Measurements from ENCODE around the gene LRMDA.
"Not testable (repeated sequence)": the region's sequence is repeated elsewhere in the genome, so short reads cannot be mapped to it uniquely, and the experiment has no call there.

LRMDA gene

GRCh38 chr10:75619635-75620034, 188.2 kb downstream of the LRMDA start:
- Histone ChIP-seq H3K27me3 (ENCODE audit: insufficient read depth, low read length, poor library complexity) (no peaks in the 10 kb centered on the region), H2BK120ac (ENCODE audit: low read depth, low read length) (no peak overlapping the region), H3K4me2 (ENCODE audit: low read length) (no peak overlapping the region), H4K5ac (ENCODE audit: low read length) (no peak overlapping the region), H3K4me3 (ENCODE audit: low read length) (no peak overlapping the region), H2BK5ac (ENCODE audit: low read length) (no peak overlapping the region), H3K4me1 (ENCODE audit: control insufficient read depth, low read depth, low read length) (no peaks in the 10 kb centered on the region), H3K79me1 (ENCODE audit: low read length) (no peaks in the 10 kb centered on the region), H3K36me3 (ENCODE audit: control insufficient read depth, insufficient read depth, low read length) (no peaks in the 10 kb centered on the region), H3K23ac (ENCODE audit: low read length) (no peak overlapping the region), H3K18ac (ENCODE audit: low read length) (no peak overlapping the region), H3K79me2 (ENCODE audit: control insufficient read depth, insufficient read depth, low read length) (no peaks in the 10 kb centered on the region), H3K27ac (ENCODE audit: low read depth, low read length) (no peak overlapping the region), H3K9ac (ENCODE audit: low read length) (no peak overlapping the region), H3K4ac (ENCODE audit: low read depth, low read length) (no peak overlapping the region), H4K8ac (ENCODE audit: low read depth, low read length) (no peak overlapping the region), H3K56ac (ENCODE audit: low read length) (no peak overlapping the region), H2AK5ac (ENCODE audit: low read length) (no peak overlapping the region), H2BK15ac (replicated peaks; ENCODE audit: low read depth) (no peak overlapping the region)
- no peak for DNase-seq
- WGBS (ENCODE audit: extremely low coverage, insufficient coverage, low lambda C conversion rate): no CpG with 5 or more reads among the region's 3 CpGs

DNA sequence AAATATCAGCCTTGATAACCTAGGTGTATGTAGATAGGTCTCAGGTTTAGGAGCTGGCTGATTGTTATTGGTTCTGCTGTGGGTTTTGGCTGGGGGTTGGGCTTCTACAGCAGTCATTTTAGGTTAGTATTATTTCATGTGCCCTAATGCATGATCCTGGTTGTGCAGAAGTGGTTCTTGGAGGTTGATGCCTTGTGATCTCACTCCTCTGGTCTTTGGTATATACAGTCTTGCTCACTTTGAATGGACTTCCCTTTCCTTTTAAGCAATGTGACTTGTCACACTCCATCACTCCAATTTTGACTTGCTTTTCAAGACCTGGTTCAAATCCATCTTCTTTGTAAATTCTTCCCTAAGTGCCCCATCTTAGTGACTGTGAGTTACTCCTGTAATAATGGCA, 188.9 kb downstream of the LRMDA start:
- no peak overlapping the region for H2BK120ac ChIP-seq (ENCODE audit: low read depth, low read length)
- H3K4me1 ChIP-seq (ENCODE audit: control insufficient read depth, low read depth, low read length): no peaks in the 10 kb centered on the region
- H3K4me2 ChIP-seq (ENCODE audit: low read length): no peak overlapping the region
- no peaks in the 10 kb centered on the region for H3K79me1 ChIP-seq (ENCODE audit: low read length)
- H3K23ac ChIP-seq (ENCODE audit: low read length): no peak overlapping the region
- no peak overlapping the region for H3K9ac ChIP-seq (ENCODE audit: low read length)
- H3K18ac ChIP-seq (ENCODE audit: low read length): no peak overlapping the region
- no peak overlapping the region for H2BK5ac ChIP-seq (ENCODE audit: low read length)
- H3K4ac ChIP-seq (ENCODE audit: low read depth, low read length): no peak overlapping the region
- no peak overlapping the region for H2BK15ac ChIP-seq (replicated peaks; ENCODE audit: low read depth)
- no peak overlapping the region for H3K27ac ChIP-seq (ENCODE audit: low read depth, low read length)
- H3K4me3 ChIP-seq (ENCODE audit: low read length): no peak overlapping the region
- H4K5ac ChIP-seq (ENCODE audit: low read length): no peak overlapping the region
- no peak overlapping the region for H2AK5ac ChIP-seq (ENCODE audit: low read length)
- no peaks in the 10 kb centered on the region for H3K79me2 ChIP-seq (ENCODE audit: control insufficient read depth, insufficient read depth, low read length)
- H3K27me3 ChIP-seq (ENCODE audit: insufficient read depth, low read length, poor library complexity): no peaks in the 10 kb centered on the region
- no peak overlapping the region for H3K56ac ChIP-seq (ENCODE audit: low read length)
- no peak overlapping the region for H4K8ac ChIP-seq (ENCODE audit: low read depth, low read length)
- no peaks in the 10 kb centered on the region for H3K36me3 ChIP-seq (ENCODE audit: control insufficient read depth, insufficient read depth, low read length)
- no peak for DNase-seq

DNA sequence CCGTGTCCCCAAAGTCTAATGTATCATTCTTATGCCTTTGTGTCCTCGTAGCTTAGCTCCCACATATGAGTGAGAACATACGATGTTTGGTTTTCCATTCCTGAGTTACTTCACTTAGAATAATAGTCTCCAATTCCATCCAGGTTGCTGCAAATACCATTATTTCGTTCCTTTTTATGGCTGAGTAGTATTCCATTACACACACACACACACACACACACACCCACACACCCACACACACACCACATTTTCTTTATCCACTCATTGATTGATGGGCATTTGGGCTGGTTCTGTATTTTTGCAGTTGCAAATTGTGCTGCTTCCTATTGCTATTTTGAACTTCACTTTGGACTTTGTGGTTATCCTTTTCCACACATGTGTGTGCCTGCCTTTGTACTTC, 189.6 kb downstream of the LRMDA start:
- not testable (repeated sequence) for H4K5ac ChIP-seq (ENCODE audit: low read length); H3K79me1 ChIP-seq (ENCODE audit: low read length); H2BK5ac ChIP-seq (ENCODE audit: low read length); H3K23ac ChIP-seq (ENCODE audit: low read length); DNase-seq; H3K27ac ChIP-seq (ENCODE audit: low read depth, low read length); H2AK5ac ChIP-seq (ENCODE audit: low read length); H3K27me3 ChIP-seq (ENCODE audit: insufficient read depth, low read length, poor library complexity); H3K4me3 ChIP-seq (ENCODE audit: low read length); H3K79me2 ChIP-seq (ENCODE audit: control insufficient read depth, insufficient read depth, low read length); H3K56ac ChIP-seq (ENCODE audit: low read length); H3K4me1 ChIP-seq (ENCODE audit: control insufficient read depth, low read depth, low read length); H4K8ac ChIP-seq (ENCODE audit: low read depth, low read length); H3K36me3 ChIP-seq (ENCODE audit: control insufficient read depth, insufficient read depth, low read length); H3K4me2 ChIP-seq (ENCODE audit: low read length); H3K18ac ChIP-seq (ENCODE audit: low read length); H2BK120ac ChIP-seq (ENCODE audit: low read depth, low read length); H3K9ac ChIP-seq (ENCODE audit: low read length); H2BK15ac ChIP-seq (replicated peaks; ENCODE audit: low read depth); H3K4ac ChIP-seq (ENCODE audit: low read depth, low read length)
- WGBS (ENCODE audit: extremely low coverage, insufficient coverage, low lambda C conversion rate): no CpG with 5 or more reads among the region's 4 CpGs

GRCh38 chr10:75622503-75622902, 191.1 kb downstream of the LRMDA start:
- no peaks in the 10 kb centered on the region for H3K79me1 ChIP-seq (ENCODE audit: low read length)
- no peaks in the 10 kb centered on the region for H3K36me3 ChIP-seq (ENCODE audit: control insufficient read depth, insufficient read depth, low read length)
- no peak overlapping the region for H3K27ac ChIP-seq (ENCODE audit: low read depth, low read length)
- no peaks in the 10 kb centered on the region for H3K79me2 ChIP-seq (ENCODE audit: control insufficient read depth, insufficient read depth, low read length)
- H2AK5ac ChIP-seq (ENCODE audit: low read length): no peak overlapping the region
- H4K5ac ChIP-seq (ENCODE audit: low read length): no peak overlapping the region
- H3K4me2 ChIP-seq (ENCODE audit: low read length): no peak overlapping the region
- no peak overlapping the region for H3K9ac ChIP-seq (ENCODE audit: low read length)
- H2BK15ac ChIP-seq (replicated peaks; ENCODE audit: low read depth): no peak overlapping the region
- no peak overlapping the region for H3K18ac ChIP-seq (ENCODE audit: low read length)
- H3K27me3 ChIP-seq (ENCODE audit: insufficient read depth, low read length, poor library complexity): no peaks in the 10 kb centered on the region
- H2BK120ac ChIP-seq (ENCODE audit: low read depth, low read length): no peak overlapping the region
- H3K4me1 ChIP-seq (ENCODE audit: control insufficient read depth, low read depth, low read length): no peaks in the 10 kb centered on the region
- no peak for DNase-seq
- no peak overlapping the region for H2BK5ac ChIP-seq (ENCODE audit: low read length)
- H3K4me3 ChIP-seq (ENCODE audit: low read length): no peak overlapping the region
- WGBS (ENCODE audit: extremely low coverage, insufficient coverage, low lambda C conversion rate): no CpG with 5 or more reads among the region's 1 CpG
- H3K4ac ChIP-seq (ENCODE audit: low read depth, low read length): no peak overlapping the region
- no peak overlapping the region for H3K23ac ChIP-seq (ENCODE audit: low read length)
- no peak overlapping the region for H4K8ac ChIP-seq (ENCODE audit: low read depth, low read length)
- H3K56ac ChIP-seq (ENCODE audit: low read length): no peak overlapping the region

DNA sequence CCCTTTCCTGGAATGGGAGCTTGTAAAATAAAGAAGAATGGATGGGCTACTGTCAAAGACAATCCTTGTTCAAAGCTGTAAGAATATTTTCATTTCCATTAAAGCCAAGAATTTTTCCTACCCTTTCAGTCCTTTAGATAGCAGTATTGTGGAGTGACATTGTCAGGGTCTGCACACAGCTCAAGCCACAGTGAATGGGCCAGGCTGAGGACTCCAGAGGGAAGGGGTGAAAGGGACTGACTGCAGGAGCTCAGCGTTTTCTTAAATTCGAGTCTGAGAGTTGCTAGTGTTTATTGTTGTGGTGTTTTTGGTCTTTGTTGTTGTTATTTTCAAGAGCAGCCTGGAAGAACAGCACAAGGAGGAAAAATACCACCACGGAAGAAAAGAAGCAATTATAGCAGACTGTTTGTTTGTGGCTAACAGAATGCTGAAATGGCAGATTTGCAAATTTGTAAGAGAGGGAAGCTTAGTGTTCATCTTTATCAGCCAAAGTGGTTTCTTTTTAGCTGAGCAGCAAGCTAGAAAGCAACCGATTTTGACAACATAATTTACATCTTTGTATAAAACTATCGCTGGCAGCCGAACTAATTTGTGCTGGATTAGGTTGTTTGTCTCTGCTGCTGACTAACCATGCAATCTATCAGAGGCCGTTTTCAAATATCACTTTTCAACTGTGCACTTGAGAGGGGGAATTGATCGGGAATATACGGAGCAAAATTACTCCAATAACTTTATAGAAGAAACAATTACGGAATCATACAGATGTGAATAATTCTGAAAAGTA, 192.1 kb downstream of the LRMDA start:
- H3K9ac ChIP-seq (ENCODE audit: low read length): no peak overlapping the region
- H3K36me3 ChIP-seq (ENCODE audit: control insufficient read depth, insufficient read depth, low read length): no peaks in the 10 kb centered on the region
- H2BK5ac ChIP-seq (ENCODE audit: low read length): no peak overlapping the region
- H3K23ac ChIP-seq (ENCODE audit: low read length): no peak overlapping the region
- H4K5ac ChIP-seq (ENCODE audit: low read length): no peak overlapping the region
- H3K4me2 ChIP-seq (ENCODE audit: low read length): no peak overlapping the region
- no peak overlapping the region for H3K56ac ChIP-seq (ENCODE audit: low read length)
- H3K79me2 ChIP-seq (ENCODE audit: control insufficient read depth, insufficient read depth, low read length): no peaks in the 10 kb centered on the region
- WGBS (ENCODE audit: extremely low coverage, insufficient coverage, low lambda C conversion rate): no CpG with 5 or more reads among the region's 10 CpGs
- no peaks in the 10 kb centered on the region for H3K4me1 ChIP-seq (ENCODE audit: control insufficient read depth, low read depth, low read length)
- DNase-seq: no peak
- H2BK15ac ChIP-seq (replicated peaks; ENCODE audit: low read depth): no peak overlapping the region
- H2BK120ac ChIP-seq (ENCODE audit: low read depth, low read length): no peak overlapping the region
- H3K79me1 ChIP-seq (ENCODE audit: low read length): no peaks in the 10 kb centered on the region
- no peak overlapping the region for H4K8ac ChIP-seq (ENCODE audit: low read depth, low read length)
- no peak overlapping the region for H3K18ac ChIP-seq (ENCODE audit: low read length)
- H2AK5ac ChIP-seq (ENCODE audit: low read length): no peak overlapping the region
- no peak overlapping the region for H3K27ac ChIP-seq (ENCODE audit: low read depth, low read length)
- no peak overlapping the region for H3K4me3 ChIP-seq (ENCODE audit: low read length)
- H3K4ac ChIP-seq (ENCODE audit: low read depth, low read length): no peak overlapping the region
- H3K27me3 ChIP-seq (ENCODE audit: insufficient read depth, low read length, poor library complexity): no peaks in the 10 kb centered on the region

DNA sequence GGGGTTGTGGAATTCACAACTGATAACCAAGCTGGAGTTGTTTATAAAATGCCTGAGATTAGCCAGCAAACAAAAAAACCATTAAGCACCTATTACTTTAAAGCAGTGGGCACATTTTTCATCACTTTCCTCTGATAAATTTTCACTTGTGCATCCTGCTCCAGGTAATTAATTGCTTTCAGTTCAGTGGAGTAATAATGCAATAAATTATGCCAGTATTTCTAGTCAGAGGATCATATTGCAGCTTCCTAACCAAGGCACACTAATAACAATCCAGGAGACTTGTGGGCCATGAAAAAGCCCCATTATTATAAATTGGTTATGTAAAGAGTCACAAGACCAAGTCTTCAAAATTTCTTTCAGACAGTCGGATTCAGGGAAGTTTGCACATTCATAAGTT, 193.2 kb downstream of the LRMDA start:
- no peak overlapping the region for H3K4me2 ChIP-seq (ENCODE audit: low read length)
- no peak overlapping the region for H3K56ac ChIP-seq (ENCODE audit: low read length)
- no peak overlapping the region for H2BK5ac ChIP-seq (ENCODE audit: low read length)
- H3K27ac ChIP-seq (ENCODE audit: low read depth, low read length): no peak overlapping the region
- H3K27me3 ChIP-seq (ENCODE audit: insufficient read depth, low read length, poor library complexity): no peaks in the 10 kb centered on the region
- H3K4me1 ChIP-seq (ENCODE audit: control insufficient read depth, low read depth, low read length): no peaks in the 10 kb centered on the region
- DNase-seq: peak; percentile 13
- no peak overlapping the region for H2AK5ac ChIP-seq (ENCODE audit: low read length)
- H2BK120ac ChIP-seq (ENCODE audit: low read depth, low read length): no peak overlapping the region
- H3K79me1 ChIP-seq (ENCODE audit: low read length): no peaks in the 10 kb centered on the region
- H4K8ac ChIP-seq (ENCODE audit: low read depth, low read length): no peak overlapping the region
- H3K18ac ChIP-seq (ENCODE audit: low read length): no peak overlapping the region
- H3K9ac ChIP-seq (ENCODE audit: low read length): no peak overlapping the region
- H3K79me2 ChIP-seq (ENCODE audit: control insufficient read depth, insufficient read depth, low read length): no peaks in the 10 kb centered on the region
- no peak overlapping the region for H2BK15ac ChIP-seq (replicated peaks; ENCODE audit: low read depth)
- WGBS (ENCODE audit: extremely low coverage, insufficient coverage, low lambda C conversion rate): no CpG with 5 or more reads among the region's 1 CpG
- H3K36me3 ChIP-seq (ENCODE audit: control insufficient read depth, insufficient read depth, low read length): no peaks in the 10 kb centered on the region
- H3K4ac ChIP-seq (ENCODE audit: low read depth, low read length): no peak overlapping the region
- no peak overlapping the region for H3K23ac ChIP-seq (ENCODE audit: low read length)
- no peak overlapping the region for H3K4me3 ChIP-seq (ENCODE audit: low read length)
- no peak overlapping the region for H4K5ac ChIP-seq (ENCODE audit: low read length)
